Measurements from ENCODE around the gene TPP2. TPM values are rescaled to one million over a fixed set of nuclear protein-coding genes. Genes with fewer than 3 reads are reported as not detected.

Gene TPP2
- total RNA-seq (10 to 100 TPM; 43.6 to 48.1 TPM), polyA plus RNA-seq (ENCODE audit: insufficient read length in 6 of 6) (10 to 100 TPM; 69.9 to 77.2 (median 71.2) TPM)
- long read RNA-seq, donor 1, partial matches to known transcripts, result 0 of 1 reads
- long read RNA-seq, donor 1, other reads (novel, unspliced or antisense), result 0 of 1 reads
- long read RNA-seq, donor 2, result 0 reads
- long read RNA-seq, donor 3, result 0 reads
- long read RNA-seq, donor 4, partial matches to known transcripts, result 2 of 4 reads
- long read RNA-seq, donor 4, other reads (novel, unspliced or antisense), result 1 of 4 reads
- long read RNA-seq, donor 5, partial matches to known transcripts, result 0 of 2 reads
- long read RNA-seq, donor 5, other reads (novel, unspliced or antisense), result 0 of 2 reads
- long read RNA-seq, donor 6, partial matches to known transcripts, result 0 of 1 reads
- long read RNA-seq, donor 6, other reads (novel, unspliced or antisense), result 0 of 1 reads
- long read RNA-seq, donor 7, result 0 reads
- long read RNA-seq, donor 8, result 0 reads
- long read RNA-seq, donor 9, result 0 reads
- long read RNA-seq, donor 10, partial matches to known transcripts, result 2 of 2 reads
- long read RNA-seq, donor 10, other reads (novel, unspliced or antisense), result 0 of 2 reads
- long read RNA-seq, donor 11, partial matches to known transcripts, result 26 of 27 reads
- long read RNA-seq, donor 11, other reads (novel, unspliced or antisense), result 0 of 27 reads
- long read RNA-seq, donor 12, result 0 reads

GRCh38 chr13:102596147-102597028 is at the start of gene TPP2:
Gene TPP2, plus strand, starts transcription at chr13:102596986. Its CDS starts 53 bp downstream, at chr13:102597039.
- DNase-seq, result peak; percentile 98 to 100 (median 99)
- intact Hi-C loops (cut with DNase I), result no loop called here
- peak; percentile 96 for ATAC-seq
- no peaks in the 10 kb centered on the region for H3K36me3 ChIP-seq
- H3K4me3 ChIP-seq, result peak within 1 kb of the TSS; percentile 82 to 90
- no peaks in the 10 kb centered on the region for H3K27me3 ChIP-seq
- H3K27ac ChIP-seq, result peak within 1 kb of the TSS; percentile 98 to 99
- TF ChIP-seq CTCF (IDR thresholded peaks at IDR 0.05), result no peak
- H3K4me1 ChIP-seq, result peaks cover 12 to 61% of the 10 kb centered on the region in 2 donors
- no peaks in the 10 kb centered on the region for H3K9me3 ChIP-seq

DNA sequence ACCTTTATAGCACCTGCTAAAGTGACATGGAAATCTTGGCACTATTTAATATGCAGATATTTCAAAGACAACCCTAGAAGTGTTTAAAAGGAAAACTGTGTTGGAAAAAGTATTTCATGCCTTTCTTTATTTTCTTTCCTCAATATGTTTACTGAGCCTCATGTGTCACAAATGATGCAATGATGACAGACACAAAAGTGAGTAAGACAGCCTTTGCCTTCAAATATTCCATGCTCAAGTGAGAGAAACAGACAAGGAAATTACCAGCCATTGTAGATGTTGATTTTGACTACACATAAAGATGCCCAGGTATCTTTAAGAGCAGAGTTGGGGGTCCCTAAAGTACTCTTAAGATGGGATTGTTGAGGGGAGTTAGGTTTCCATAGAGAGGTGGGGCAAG is 48.0 kb upstream of the TPP2 start:
- Histone ChIP-seq H3K36me3 (no peaks in the 10 kb centered on the region), H3K4me3 (no peak overlapping the region), H3K9me3 (no peaks in the 10 kb centered on the region), H3K4me1 (no peaks in the 10 kb centered on the region), H3K27me3 (no peaks in the 10 kb centered on the region), H3K27ac (no peak overlapping the region)
- DNase-seq (no peak), ATAC-seq (no peak)
- no peak for TF ChIP-seq CTCF (IDR thresholded peaks at IDR 0.05)
- intact Hi-C loops (cut with DNase I), result no loop called here

GRCh38 chr13:102550507-102550906 is 46.3 kb upstream of the TPP2 start:
- Histone ChIP-seq H3K27me3 (no peaks in the 10 kb centered on the region), H3K4me1 (no peaks in the 10 kb centered on the region), H3K27ac (no peak overlapping the region), H3K36me3 (no peaks in the 10 kb centered on the region), H3K4me3 (no peak overlapping the region), H3K9me3 (no peaks in the 10 kb centered on the region)
- intact Hi-C loops (cut with DNase I), result no loop called here
- no peak for DNase-seq
- TF ChIP-seq CTCF (IDR thresholded peaks at IDR 0.05), result no peak
- no peak for ATAC-seq

DNA sequence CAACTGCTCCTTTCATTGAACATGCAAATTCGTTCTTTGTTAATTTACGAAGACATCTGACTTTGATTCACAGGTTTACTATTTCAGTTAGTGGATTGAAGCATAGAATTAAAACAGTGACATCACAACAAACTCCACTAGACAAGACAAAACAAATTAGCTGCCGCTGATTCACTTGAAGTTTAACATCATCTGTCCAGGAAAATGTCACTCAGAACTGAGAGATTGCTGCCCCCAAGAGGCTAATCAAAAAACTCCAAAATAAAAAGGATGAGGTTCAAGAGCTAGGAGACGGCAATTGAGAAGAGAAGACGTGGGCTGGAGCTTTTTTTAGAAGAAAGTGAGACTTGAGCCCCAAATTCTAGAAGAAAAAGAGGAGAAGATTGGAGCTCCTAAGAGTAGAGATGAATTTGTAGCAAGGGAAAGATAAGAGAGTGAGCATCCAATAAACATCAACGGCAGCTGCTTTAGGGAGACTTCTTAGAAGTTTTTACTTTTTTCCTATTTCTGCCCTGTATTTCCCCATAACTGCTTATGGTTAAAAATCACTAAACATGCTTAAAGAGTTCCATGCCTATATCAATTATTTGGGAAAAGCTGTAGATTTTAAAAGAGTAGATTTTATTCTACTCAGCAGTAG is 40.8 kb upstream of the TPP2 start:
- intact Hi-C loops (cut with DNase I), result no loop called here
- ATAC-seq, result peak; percentile 59

More for the DNA sequence above, 40.8 kb upstream of the TPP2 start:
- peak in 1 of 4 donors; percentile 21 for DNase-seq
- H3K27ac ChIP-seq, result no peak overlapping the region
- no peaks in the 10 kb centered on the region for H3K27me3 ChIP-seq
- H3K4me3 ChIP-seq, result no peak overlapping the region
- peak in 1 of 2 donors; percentile 40 for TF ChIP-seq CTCF (IDR thresholded peaks at IDR 0.05)
- no peaks in the 10 kb centered on the region for H3K36me3 ChIP-seq
- H3K9me3 ChIP-seq, result no peaks in the 10 kb centered on the region
- H3K4me1 ChIP-seq, result no peaks in the 10 kb centered on the region
